Naive thymus-derived CD4-positive, alpha-beta T cell (primary cell): ENCODE measurements around the gene PHGDH. TPM values are rescaled to one million over a fixed set of nuclear protein-coding genes. Genes with fewer than 3 reads are reported as not detected.
"Not testable (repeated sequence)": the region's sequence is repeated elsewhere in the genome, so short reads cannot be mapped to it uniquely, and the experiment has no call there.

Experiments
- ATAC-seq: fragments of 150-1000 bp; cut with Tn5 transposase; 2 replicates; pipeline ENCODE4 v1.10.0; 2021; ENCODE audit warnings: mild to moderate bottlenecking, moderate library complexity
- CTCF ChIA-PET: fragments of 350-600 bp; sonication (Branson Sonifier 250); formaldehyde crosslinking; loops from one replicate; lab custom pipeline; 2021; ENCODE audit warnings: antibody characterized with exemption; lab: Charles Lee
- POLR2A ChIA-PET: fragments of 350-600 bp; sonication (Branson Sonifier 250); formaldehyde crosslinking; loops from one replicate; lab custom pipeline; 2021; ENCODE audit warnings: antibody characterized with exemption, inconsistent platforms; lab: Charles Lee
- DNase-seq, 9 donors: peaks; one replicate each; pipeline versions ENCODE4 v3.0.0 to v3.0.0-alpha.2; 2020 to 2022; ENCODE audit warnings: mixed read lengths in 1 of 9
- H3K27ac ChIP-seq: one replicate; pipeline ENCODE4 v1.7.0; 2013; ENCODE audit warnings: mild to moderate bottlenecking, low read depth, low read length, moderate library complexity
- H3K27me3 ChIP-seq, 2 donors: one replicate each; pipeline ENCODE4 v1.7.0; 2013; ENCODE audit warnings: low read length in 2 of 2, mild to moderate bottlenecking in 2 of 2, moderate library complexity in 2 of 2; ENCODE audit not compliant: control insufficient read depth in 2 of 2, insufficient read depth in 2 of 2
- H3K36me3 ChIP-seq, 3 experiments: 1 replicate in 2 of 3; 2 replicates in 1 of 3; pipeline ENCODE4 v1.7.0; 2013; ENCODE audit warnings: low read length in 3 of 3, mild to moderate bottlenecking in 3 of 3, moderate library complexity in 1 of 3; ENCODE audit not compliant: insufficient read depth in 3 of 3, control insufficient read depth in 2 of 3
- H3K4me1 ChIP-seq, 2 donors: one replicate each; pipeline ENCODE4 v1.7.0; 2013; ENCODE audit warnings: low read length in 2 of 2, mild to moderate bottlenecking in 2 of 2, moderate library complexity in 1 of 2; ENCODE audit not compliant: control insufficient read depth in 2 of 2, insufficient read depth in 2 of 2
- H3K4me3 ChIP-seq: 2 replicates; pipeline ENCODE4 v1.7.0; 2013; ENCODE audit warnings: mild to moderate bottlenecking, low read length
- H3K9me3 ChIP-seq, 3 experiments: 1 replicate in 2 of 3; 2 replicates in 1 of 3; pipeline ENCODE4 v1.7.0; 2013; ENCODE audit warnings: low read length in 3 of 3; ENCODE audit not compliant: control insufficient read depth in 2 of 3
- H3K27ac Mint-ChIP-seq, 9 donors: one replicate each; pipeline ENCODE4 v1.8.0; 2020 to 2022; ENCODE audit warnings: mixed read lengths in 9 of 9, mild to moderate bottlenecking in 8 of 9, moderate library complexity in 5 of 9, inconsistent platforms in 2 of 9
- H3K27me3 Mint-ChIP-seq, 5 donors: one replicate each; pipeline ENCODE4 v1.8.0; 2021 to 2022; ENCODE audit warnings: mixed read lengths in 5 of 5, mild to moderate bottlenecking in 1 of 5
- H3K36me3 Mint-ChIP-seq, 5 donors: one replicate each; pipeline ENCODE4 v1.8.0; 2020 to 2022; ENCODE audit warnings: mixed read lengths in 5 of 5, mild to moderate bottlenecking in 3 of 5, inconsistent platforms in 1 of 5
- H3K4me1 Mint-ChIP-seq, 7 donors: one replicate each; pipeline ENCODE4 v1.8.0; 2020 to 2022; ENCODE audit warnings: mixed read lengths in 7 of 7, mild to moderate bottlenecking in 3 of 7, inconsistent platforms in 1 of 7
- H3K4me3 Mint-ChIP-seq, 10 donors: one replicate each; pipeline ENCODE4 v1.8.0; 2020 to 2022; ENCODE audit warnings: mild to moderate bottlenecking in 10 of 10, mixed read lengths in 10 of 10, moderate library complexity in 6 of 10, inconsistent platforms in 2 of 10
- H3K9me3 Mint-ChIP-seq, 11 donors: one replicate each; pipeline ENCODE4 v1.8.0; 2020 to 2022; ENCODE audit warnings: mixed read lengths in 11 of 11, mild to moderate bottlenecking in 4 of 11, inconsistent platforms in 1 of 11, moderate library complexity in 1 of 11
- intact Hi-C, 2 donors: fragments of 100-400 bp; cut with micrococcal nuclease; formaldehyde crosslinking; loops; one replicate each; pipeline ENCODE4 v1.15.1; 2023
- polyA plus RNA-seq, 2 donors: library from polyadenylated mRNA; unstranded; fragments of 300-500 nt; fragmentation: Illumina TruSeq; gene quantifications; one replicate each; pipeline ENCODE4 v1.2.3, GENCODE V29; 2021
- total RNA-seq, 6 experiments: library from RNA in 5 of 6; stranded (reverse) in 5 of 6; gene quantifications; 1 replicate in 5 of 6; 2 replicates in 1 of 6; pipeline ENCODE4 v1.2.3 and lab custom pipeline; 2021 to 2026

The PHGDH gene
- total and polyA plus RNA-seq, 7 experiments from 2014 or later = 6.9 to 79.5 (median 18.8) TPM

GRCh38 chr1:119689511-119689910 is 22.2 kb upstream of the PHGDH start:
- Histone ChIP-seq H3K9me3 (no peaks in the 10 kb centered on the region), H3K4me3 (no peak overlapping the region), H3K4me1 (no peaks in the 10 kb centered on the region), H3K27ac (no peak overlapping the region), H3K27me3 (no peaks in the 10 kb centered on the region), H3K36me3 (no peaks in the 10 kb centered on the region)
- DNase-seq (no peak), ATAC-seq (no peak)
- Mint-ChIP-seq H3K4me3 (no peak overlapping the region), H3K4me1 (no peaks in the 10 kb centered on the region), H3K9me3 (peaks cover 0 to 9% (median 4%) of the 10 kb centered on the region in 11 donors), H3K27me3 (peaks cover 0 to 46% (median 5%) of the 10 kb centered on the region in 5 donors), H3K27ac (no peak overlapping the region), H3K36me3 (peaks cover 0 to 4% (median 0%) of the 10 kb centered on the region in 5 donors)
- POLR2A ChIA-PET = interaction anchor here (0.8 kb wide), 1 partner anchor 40 kb away, joined by 3 read pairs; no protein-coding TSS in a partner anchor
- CTCF ChIA-PET = no interaction called here
- intact Hi-C loops = no loop called here

GRCh38 chr1:119696863-119697262 is 14.9 kb upstream of the PHGDH start:
- H3K9me3 ChIP-seq, H3K4me1 Mint-ChIP-seq, H3K36me3 ChIP-seq, H3K27ac Mint-ChIP-seq, DNase-seq, H3K4me3 Mint-ChIP-seq, H3K27me3 ChIP-seq, H3K27ac ChIP-seq, H3K4me3 ChIP-seq, ATAC-seq, POLR2A ChIA-PET, intact Hi-C loops, H3K4me1 ChIP-seq: not testable (repeated sequence)
- peaks cover 20 to 44% (median 38%) of the 10 kb centered on the region in 5 donors for H3K27me3 Mint-ChIP-seq
- CTCF ChIA-PET = interaction anchor here (0.6 kb wide), 1 partner anchor 17 kb away, joined by 3 read pairs; no protein-coding TSS in a partner anchor
- peaks cover 11 to 22% (median 14%) of the 10 kb centered on the region in 11 donors for H3K9me3 Mint-ChIP-seq
- peaks cover 0 to 18% (median 8%) of the 10 kb centered on the region in 5 donors for H3K36me3 Mint-ChIP-seq

GRCh38 chr1:119697598-119697997 is 14.1 kb upstream of the PHGDH start:
- no peaks in the 10 kb centered on the region for H3K27me3 ChIP-seq
- Mint-ChIP-seq H3K4me1 (no peaks in the 10 kb centered on the region), H3K4me3 (no peak overlapping the region), H3K27me3 (peaks cover 20 to 47% (median 39%) of the 10 kb centered on the region in 5 donors), H3K27ac (no peak overlapping the region), H3K36me3 (peaks cover 0 to 24% (median 8%) of the 10 kb centered on the region in 5 donors), H3K9me3 (peaks cover 11 to 29% (median 20%) of the 10 kb centered on the region in 11 donors)
- no peaks in the 10 kb centered on the region for H3K4me1 ChIP-seq
- no peaks in the 10 kb centered on the region for H3K36me3 ChIP-seq
- no peak for DNase-seq
- ChIA-PET CTCF (no interaction called here), POLR2A (no interaction called here)
- H3K27ac ChIP-seq = no peak overlapping the region
- peaks cover 0 to 6% (median 0%) of the 10 kb centered on the region in 3 experiments for H3K9me3 ChIP-seq
- intact Hi-C loops = no loop called here
- no peak for ATAC-seq
- H3K4me3 ChIP-seq = no peak overlapping the region

GRCh38 chr1:119700326-119700725 is 11.4 kb upstream of the PHGDH start:
- Histone ChIP-seq H3K9me3 (peaks cover 0 to 6% (median 0%) of the 10 kb centered on the region in 3 experiments), H3K4me1 (no peaks in the 10 kb centered on the region), H3K27ac (no peak overlapping the region), H3K4me3 (no peak overlapping the region), H3K36me3 (no peaks in the 10 kb centered on the region), H3K27me3 (no peaks in the 10 kb centered on the region)
- CTCF ChIA-PET = no interaction called here
- intact Hi-C loops = no loop called here
- peaks cover 27 to 51% (median 39%) of the 10 kb centered on the region in 5 donors for H3K27me3 Mint-ChIP-seq
- H3K4me3 Mint-ChIP-seq = no peak overlapping the region
- peaks cover 0 to 28% (median 8%) of the 10 kb centered on the region in 5 donors for H3K36me3 Mint-ChIP-seq
- no peak overlapping the region for H3K27ac Mint-ChIP-seq
- POLR2A ChIA-PET = no interaction called here
- H3K9me3 Mint-ChIP-seq = peaks cover 11 to 36% (median 21%) of the 10 kb centered on the region in 11 donors
- no peaks in the 10 kb centered on the region for H3K4me1 Mint-ChIP-seq
- DNase-seq (no peak), ATAC-seq (no peak)

GRCh38 chr1:119701659-119702058 is 10.1 kb upstream of the PHGDH start:
- no peak for DNase-seq
- Mint-ChIP-seq H3K4me1 (no peaks in the 10 kb centered on the region), H3K27me3 (peaks cover 27 to 48% (median 37%) of the 10 kb centered on the region in 5 donors), H3K36me3 (peaks cover 0 to 24% (median 8%) of the 10 kb centered on the region in 5 donors), H3K9me3 (peaks cover 8 to 35% (median 23%) of the 10 kb centered on the region in 11 donors), H3K27ac (no peak overlapping the region), H3K4me3 (no peak overlapping the region)
- peaks cover 0 to 6% (median 0%) of the 10 kb centered on the region in 3 experiments for H3K9me3 ChIP-seq
- intact Hi-C loops = no loop called here
- ATAC-seq = no peak
- H3K27me3 ChIP-seq = no peaks in the 10 kb centered on the region
- ChIA-PET POLR2A (no interaction called here), CTCF (no interaction called here)
- H3K4me1 ChIP-seq = no peaks in the 10 kb centered on the region
- no peaks in the 10 kb centered on the region for H3K36me3 ChIP-seq
- no peak overlapping the region for H3K4me3 ChIP-seq
- H3K27ac ChIP-seq = no peak overlapping the region

- ATAC-seq = peak; percentile 46
- CTCF ChIA-PET = no interaction called here
- DNase-seq = no peak
- Mint-ChIP-seq H3K9me3 (peaks cover 8 to 35% (median 23%) of the 10 kb centered on the region in 11 donors), H3K27ac (no peak overlapping the region), H3K4me3 (no peak overlapping the region), H3K27me3 (peaks cover 27 to 49% (median 37%) of the 10 kb centered on the region in 5 donors), H3K4me1 (no peaks in the 10 kb centered on the region), H3K36me3 (peaks cover 0 to 24% (median 8%) of the 10 kb centered on the region in 5 donors)
- no peak overlapping the region for H3K27ac ChIP-seq
- H3K4me3 ChIP-seq = no peak overlapping the region
- POLR2A ChIA-PET = no interaction called here
- H3K27me3 ChIP-seq = no peaks in the 10 kb centered on the region
- H3K4me1 ChIP-seq = no peaks in the 10 kb centered on the region
- peaks cover 0 to 6% (median 0%) of the 10 kb centered on the region in 3 experiments for H3K9me3 ChIP-seq
- intact Hi-C loops = no loop called here
- H3K36me3 ChIP-seq = no peaks in the 10 kb centered on the region
Measured at GRCh38 chr1:119702384-119702783, 9.3 kb upstream of the PHGDH start.
